Mesendoderm (in vitro differentiated cells): ENCODE measurements around the gene PLA2G2E. TPM values are rescaled to one million over a fixed set of nuclear protein-coding genes. Genes with fewer than 3 reads are reported as not detected.

Experiments used
- DNase-seq: peaks from one replicate; pipeline ENCODE4 v3.0.0; 2013
- H2AK5ac ChIP-seq: 2 replicates; pipeline ENCODE4 v1.6.1; 2013; ENCODE audit warnings: low read length, inconsistent platforms
- H2BK120ac ChIP-seq: 2 replicates; pipeline ENCODE4 v1.6.1; 2013; ENCODE audit warnings: low read depth, mild to moderate bottlenecking, low read length, moderate library complexity, mixed read lengths
- H2BK15ac ChIP-seq: replicated peaks from 2 replicates; pipeline ENCODE4 v1.6.1; 2013; ENCODE audit warnings: low read depth, mild to moderate bottlenecking, moderate library complexity
- H2BK5ac ChIP-seq: 2 replicates; pipeline ENCODE4 v1.6.1; 2013; ENCODE audit warnings: low read length, inconsistent platforms
- H3K18ac ChIP-seq: 2 replicates; pipeline ENCODE4 v1.6.1; 2013; ENCODE audit warnings: mild to moderate bottlenecking, low read length, mixed read lengths
- H3K23ac ChIP-seq: one replicate; pipeline ENCODE4 v1.6.1; 2013; ENCODE audit warnings: low read length
- H3K27ac ChIP-seq: 2 replicates; pipeline ENCODE4 v1.5.1; 2013; ENCODE audit warnings: low read depth, mild to moderate bottlenecking, inconsistent platforms, low read length, moderate library complexity
- H3K27me3 ChIP-seq: 2 replicates; pipeline ENCODE4 v1.6.1; 2013; ENCODE audit warnings: low read length, control low read depth, mild to moderate bottlenecking, inconsistent platforms; ENCODE audit not compliant: insufficient read depth, poor library complexity
- H3K36me3 ChIP-seq: 2 replicates; pipeline ENCODE4 v1.6.1; 2013; ENCODE audit warnings: low read length, inconsistent platforms; ENCODE audit not compliant: control insufficient read depth, insufficient read depth
- H3K4ac ChIP-seq: one replicate; pipeline ENCODE4 v1.6.1; 2013; ENCODE audit warnings: low read depth, mild to moderate bottlenecking, low read length, moderate library complexity
- H3K4me1 ChIP-seq: 2 replicates; pipeline ENCODE4 v1.6.1; 2013; ENCODE audit warnings: low read depth, low read length, inconsistent platforms; ENCODE audit not compliant: control insufficient read depth
- H3K4me2 ChIP-seq: 2 replicates; pipeline ENCODE4 v1.6.1; 2013; ENCODE audit warnings: low read length
- H3K4me3 ChIP-seq: 2 replicates; pipeline ENCODE4 v1.5.1; 2013; ENCODE audit warnings: mild to moderate bottlenecking, low read length
- H3K56ac ChIP-seq: one replicate; pipeline ENCODE4 v1.6.1; 2013; ENCODE audit warnings: low read length
- H3K79me1 ChIP-seq: 2 replicates; pipeline ENCODE4 v1.6.1; 2013; ENCODE audit warnings: low read length, inconsistent platforms
- H3K79me2 ChIP-seq: 2 replicates; pipeline ENCODE4 v1.6.1; 2013; ENCODE audit warnings: mild to moderate bottlenecking, low read length; ENCODE audit not compliant: control insufficient read depth, insufficient read depth
- H3K9ac ChIP-seq: 2 replicates; pipeline ENCODE4 v1.6.1; 2013; ENCODE audit warnings: low read length, inconsistent platforms
- H4K5ac ChIP-seq: one replicate; pipeline ENCODE4 v1.6.1; 2013; ENCODE audit warnings: low read length
- H4K8ac ChIP-seq: one replicate; pipeline ENCODE4 v1.6.1; 2013; ENCODE audit warnings: low read depth, mild to moderate bottlenecking, control low read depth, low read length, moderate library complexity
- WGBS: extraction: QIAGEN DNeasy Blood & Tissue Kit; methylation state at CpG from one replicate; pipeline ENCODE4 v1.1.7; 2013; ENCODE audit warnings: low lambda C conversion rate, missing lambda C conversion rate; ENCODE audit not compliant: insufficient coverage; ENCODE audit errors: extremely low coverage; 5-methylcytosine and 5-hydroxymethylcytosine counted together
- polyA plus RNA-seq, 2 experiments: library from polyadenylated mRNA; stranded (reverse); fragments of 200-250 nt; gene quantifications; one replicate each; pipeline ENCODE4 v1.2.3, GENCODE V29; 2013

Gene PLA2G2E
- not detected for polyA plus RNA-seq (2013, experiment 1 of 2)
- not detected for polyA plus RNA-seq (2013, experiment 2 of 2)

- no peak within 1 kb of the TSS for H3K27ac ChIP-seq
- no peak within 1 kb of the TSS for H3K4me2 ChIP-seq
- H3K4ac ChIP-seq = no peak within 1 kb of the TSS
- no CpG with 5 or more reads among the region's 14 CpGs for WGBS
- no peak within 1 kb of the TSS for H4K5ac ChIP-seq
- H3K79me1 ChIP-seq = no peaks in the 10 kb centered on the region
- DNase-seq = no peak
- no peak within 1 kb of the TSS for H3K4me3 ChIP-seq
- no peaks in the 10 kb centered on the region for H3K4me1 ChIP-seq
- H3K9ac ChIP-seq = no peak within 1 kb of the TSS
- no peak within 1 kb of the TSS for H2BK120ac ChIP-seq
- no peaks in the 10 kb centered on the region for H3K36me3 ChIP-seq
- H3K56ac ChIP-seq = no peak within 1 kb of the TSS
- no peak within 1 kb of the TSS for H2BK15ac ChIP-seq
- H3K27me3 ChIP-seq = no peaks in the 10 kb centered on the region
- H3K79me2 ChIP-seq = no peaks in the 10 kb centered on the region
- no peak within 1 kb of the TSS for H3K18ac ChIP-seq
- no peak within 1 kb of the TSS for H2AK5ac ChIP-seq
- no peak within 1 kb of the TSS for H3K23ac ChIP-seq
- H2BK5ac ChIP-seq = no peak within 1 kb of the TSS
- H4K8ac ChIP-seq = no peak within 1 kb of the TSS
Measured at GRCh38 chr1:19923137-19923952, at the start of gene PLA2G2E. TSS of gene PLA2G2E (minus strand) at chr1:19923617. CDS start at chr1:19923559, 58 bp downstream.

- no peak for DNase-seq
- no peak overlapping the region for H3K9ac ChIP-seq
- no peaks in the 10 kb centered on the region for H3K27me3 ChIP-seq
- H3K4me3 ChIP-seq = no peak overlapping the region
- no peaks in the 10 kb centered on the region for H3K4me1 ChIP-seq
- no peak overlapping the region for H3K18ac ChIP-seq
- H4K5ac ChIP-seq = no peak overlapping the region
- H3K4me2 ChIP-seq = no peak overlapping the region
- H3K23ac ChIP-seq = no peak overlapping the region
- H3K79me2 ChIP-seq = no peaks in the 10 kb centered on the region
- H3K79me1 ChIP-seq = no peaks in the 10 kb centered on the region
- H2BK120ac ChIP-seq = no peak overlapping the region
- H3K56ac ChIP-seq = no peak overlapping the region
- no peak overlapping the region for H3K4ac ChIP-seq
- no peak overlapping the region for H2AK5ac ChIP-seq
- no CpG with 5 or more reads among the region's 1 CpG for WGBS
- no peak overlapping the region for H2BK15ac ChIP-seq
- H2BK5ac ChIP-seq = no peak overlapping the region
- no peak overlapping the region for H4K8ac ChIP-seq
- no peak overlapping the region for H3K27ac ChIP-seq
- H3K36me3 ChIP-seq = no peaks in the 10 kb centered on the region
Measured at GRCh38 chr1:19971664-19972063, 48.2 kb upstream of the PLA2G2E start.

- Histone ChIP-seq H4K5ac (no peak overlapping the region), H3K18ac (no peak overlapping the region), H3K4me3 (no peak overlapping the region), H3K4ac (no peak overlapping the region), H3K56ac (no peak overlapping the region), H3K4me1 (no peaks in the 10 kb centered on the region), H3K23ac (no peak overlapping the region), H4K8ac (no peak overlapping the region), H3K27ac (no peak overlapping the region), H3K79me1 (no peaks in the 10 kb centered on the region), H3K36me3 (no peaks in the 10 kb centered on the region), H3K9ac (no peak overlapping the region), H2BK120ac (no peak overlapping the region), H3K4me2 (no peak overlapping the region), H2BK15ac (no peak overlapping the region), H2BK5ac (no peak overlapping the region), H3K79me2 (no peaks in the 10 kb centered on the region), H3K27me3 (no peaks in the 10 kb centered on the region), H2AK5ac (no peak overlapping the region)
- WGBS = no CpG with 5 or more reads among the region's 5 CpGs
- DNase-seq = no peak
Measured at GRCh38 chr1:19969898-19970660, 46.7 kb upstream of the PLA2G2E start.

- no peak overlapping the region for H3K4ac ChIP-seq
- no peaks in the 10 kb centered on the region for H3K79me2 ChIP-seq
- H2BK5ac ChIP-seq = no peak overlapping the region
- H4K8ac ChIP-seq = no peak overlapping the region
- no peak overlapping the region for H4K5ac ChIP-seq
- no peak overlapping the region for H3K4me3 ChIP-seq
- H3K4me2 ChIP-seq = no peak overlapping the region
- no peak overlapping the region for H2AK5ac ChIP-seq
- no peak overlapping the region for H2BK15ac ChIP-seq
- no peak overlapping the region for H3K56ac ChIP-seq
- no CpG with 5 or more reads among the region's 9 CpGs for WGBS
- H2BK120ac ChIP-seq = no peak overlapping the region
- no peak overlapping the region for H3K9ac ChIP-seq
- no peak for DNase-seq
- H3K36me3 ChIP-seq = no peaks in the 10 kb centered on the region
- no peak overlapping the region for H3K27ac ChIP-seq
- H3K79me1 ChIP-seq = no peaks in the 10 kb centered on the region
- no peak overlapping the region for H3K23ac ChIP-seq
- no peaks in the 10 kb centered on the region for H3K4me1 ChIP-seq
- no peak overlapping the region for H3K18ac ChIP-seq
- H3K27me3 ChIP-seq = no peaks in the 10 kb centered on the region
Measured at GRCh38 chr1:19967808-19968207, 44.4 kb upstream of the PLA2G2E start.

- no peak overlapping the region for H4K8ac ChIP-seq
- no peaks in the 10 kb centered on the region for H3K79me2 ChIP-seq
Measured at GRCh38 chr1:19964542-19964941, 41.1 kb upstream of the PLA2G2E start.

More at GRCh38 chr1:19964542-19964941, 41.1 kb upstream of the PLA2G2E start:
- H2BK120ac ChIP-seq = no peak overlapping the region
- no peak overlapping the region for H4K5ac ChIP-seq
- H3K23ac ChIP-seq = no peak overlapping the region
- H3K18ac ChIP-seq = no peak overlapping the region
- no peak overlapping the region for H3K9ac ChIP-seq
- no CpG with 5 or more reads among the region's 2 CpGs for WGBS
- H2BK5ac ChIP-seq = no peak overlapping the region
- H2AK5ac ChIP-seq = no peak overlapping the region
- no peak overlapping the region for H3K4me3 ChIP-seq
- no peaks in the 10 kb centered on the region for H3K36me3 ChIP-seq
- DNase-seq = no peak
- H2BK15ac ChIP-seq = no peak overlapping the region
- no peaks in the 10 kb centered on the region for H3K4me1 ChIP-seq
- H3K4ac ChIP-seq = no peak overlapping the region
- H3K56ac ChIP-seq = no peak overlapping the region
- no peaks in the 10 kb centered on the region for H3K27me3 ChIP-seq
- no peaks in the 10 kb centered on the region for H3K79me1 ChIP-seq
- H3K4me2 ChIP-seq = no peak overlapping the region
- no peak overlapping the region for H3K27ac ChIP-seq
